DOHH2 (cell line): ENCODE data around the gene CALML3.

ENCODE experiments used
- H3F3A ChIP-seq: fragments of 200-600 bp; sonication (generic), shearing (Covaris generic); 2 replicates; pipeline ENCODE4 v1.6.0; 2016; ENCODE audit warnings: antibody characterized with exemption, mild to moderate bottlenecking; ENCODE audit not compliant: control insufficient read depth, insufficient read depth
- H3K27ac ChIP-seq: fragments of 200-600 bp; sonication (generic); 2 replicates; pipeline ENCODE4 v1.5.1; 2014; ENCODE audit warnings: low read depth, mild to moderate bottlenecking, low read length, moderate library complexity
- H3K27me3 ChIP-seq: fragments of 200-600 bp; sonication (generic); 2 replicates; pipeline ENCODE4 v1.6.1; 2014; ENCODE audit warnings: mild to moderate bottlenecking, low read length, mixed read lengths; ENCODE audit not compliant: control insufficient read depth
- H3K36me3 ChIP-seq: fragments of 200-600 bp; sonication (generic); 2 replicates; pipeline ENCODE4 v1.6.1; 2014; ENCODE audit warnings: mild to moderate bottlenecking, low read length, moderate library complexity, mixed read lengths; ENCODE audit not compliant: control insufficient read depth
- H3K4me1 ChIP-seq: fragments of 200-600 bp; sonication (generic); 2 replicates; pipeline ENCODE4 v1.6.1; 2014; ENCODE audit warnings: mild to moderate bottlenecking, low read length, mixed read lengths; ENCODE audit not compliant: control insufficient read depth
- H3K4me2 ChIP-seq: fragments of 200-600 bp; sonication (generic); 2 replicates; pipeline ENCODE4 v1.6.0; 2014; ENCODE audit warnings: mild to moderate bottlenecking, low read length, moderate library complexity
- H3K4me3 ChIP-seq: fragments of 200-600 bp; sonication (generic); 2 replicates; pipeline ENCODE4 v1.5.1; 2014; ENCODE audit warnings: mild to moderate bottlenecking, low read length, mixed read lengths
- H3K79me2 ChIP-seq: fragments of 200-600 bp; sonication (generic); 2 replicates; pipeline ENCODE4 v1.6.1; 2014; ENCODE audit warnings: mild to moderate bottlenecking, low read length, mixed read lengths; ENCODE audit not compliant: control insufficient read depth
- H3K9me2 ChIP-seq: fragments of 200-600 bp; sonication (generic); replicated peaks from 2 replicates; pipeline ENCODE4 v1.6.1; 2014; ENCODE audit warnings: mild to moderate bottlenecking, low read length, mixed read lengths; ENCODE audit not compliant: control insufficient read depth
- H3K9me3 ChIP-seq: fragments of 200-600 bp; sonication (generic); 2 replicates; pipeline ENCODE4 v1.6.1; 2014; ENCODE audit warnings: antibody characterized with exemption, low read length, mixed read lengths; ENCODE audit not compliant: control insufficient read depth, insufficient read depth
- H4K20me1 ChIP-seq: fragments of 200-600 bp; sonication (generic); 2 replicates; pipeline ENCODE4 v1.6.0; 2014; ENCODE audit warnings: low read depth, mild to moderate bottlenecking, antibody characterized with exemption, low read length, moderate library complexity; ENCODE audit not compliant: control insufficient read depth, insufficient read depth
- CTCF ChIP-seq: fragments of 200-600 bp; sonication (generic); IDR thresholded peaks from one replicate; pipeline ENCODE4 v1.5.1; 2014; ENCODE audit warnings: antibody characterized with exemption, mild to moderate bottlenecking, low read depth, low read length; ENCODE audit not compliant: poor library complexity, severe bottlenecking
- EZH2phosphoT487 ChIP-seq: fragments of 200-600 bp; sonication (generic); IDR thresholded peaks from 2 replicates; pipeline ENCODE4 v1.6.1; 2017; ENCODE audit warnings: borderline replicate concordance, mild to moderate bottlenecking, antibody characterized with exemption, low read length, moderate library complexity, mixed read lengths

Gene CALML3

DNA sequence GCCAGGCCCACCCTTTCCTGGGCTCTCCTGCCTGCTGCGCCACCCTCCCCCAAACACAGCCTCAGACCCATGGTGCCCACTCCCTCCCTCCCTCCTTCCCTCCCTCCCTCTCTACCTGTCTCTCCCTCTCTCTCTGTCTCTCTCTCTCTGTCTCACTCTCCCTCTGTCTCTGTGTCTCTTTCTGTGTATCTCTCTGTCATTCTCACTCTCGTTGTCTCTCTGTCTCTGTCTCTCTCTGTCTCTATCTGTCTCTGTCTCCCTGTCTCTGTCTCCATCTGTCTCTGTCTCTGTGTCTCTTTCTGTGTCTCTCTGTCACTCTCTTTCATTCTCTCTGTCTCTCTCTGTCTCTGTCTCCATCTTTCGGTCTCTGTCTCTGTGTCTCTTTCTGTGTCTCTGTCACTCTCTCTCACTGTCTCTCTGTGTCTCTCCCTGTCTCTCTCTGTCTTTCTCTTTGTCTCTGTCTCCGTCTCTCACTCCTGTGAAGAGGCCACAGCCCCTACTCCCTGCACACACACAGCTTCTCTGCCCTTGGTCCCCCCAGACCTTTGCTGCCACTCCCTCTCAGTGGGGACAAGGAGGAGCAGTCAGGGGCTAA lies 51.5 kb downstream of the CALML3 start:
- Histone ChIP-seq H3F3A (peaks cover 2% of the 10 kb centered on the region; the same call in 1 of the 2 replicates), H3K9me3 (peaks cover 3% of the 10 kb centered on the region; the same call in 1 of the 2 replicates), H3K4me2 (no peak overlapping the region), H3K27ac (no peak overlapping the region), H4K20me1 (no peaks in the 10 kb centered on the region), H3K79me2 (no peaks in the 10 kb centered on the region), H3K9me2 (no peaks in the 10 kb centered on the region), H3K4me3 (no peak overlapping the region), H3K4me1 (peaks cover 8% of the 10 kb centered on the region), H3K36me3 (no peaks in the 10 kb centered on the region), H3K27me3 (peaks cover 7% of the 10 kb centered on the region)
- TF ChIP-seq CTCF (no peak), EZH2phosphoT487 (no peak)
